EH (cell line): Measurements from ENCODE around the gene BABAM2.
A peak's percentile ranks its signal among the peaks of the same experiment; 100 is the strongest.
"Not testable (repeated sequence)": the region's sequence is repeated elsewhere in the genome, so short reads cannot be mapped to it uniquely, and the experiment has no call there.

Source experiments
- DNase-seq: peaks from one replicate; pipeline ENCODE4 v3.0.0-alpha.2; 2015; ENCODE audit warnings: low read depth

Gene BABAM2

GRCh38 chr2:27878825-27879224 lies 11.7 kb upstream of the BABAM2 start:
- no peak for DNase-seq

GRCh38 chr2:27881815-27882583 lies 8.5 kb upstream of the BABAM2 start:
- peak; percentile 80 for DNase-seq

GRCh38 chr2:27882584-27882922 lies 8.0 kb upstream of the BABAM2 start:
- DNase-seq: not testable (repeated sequence)

- DNase-seq: peak; percentile 59
These were observed 5.9 kb upstream of the BABAM2 start for GRCh38 chr2:27884601-27885000.

- peak; percentile 48 for DNase-seq
These were observed 5.3 kb upstream of the BABAM2 start for GRCh38 chr2:27885234-27885633.

- peak; percentile 75 for DNase-seq
These were observed 4.9 kb upstream of the BABAM2 start for GRCh38 chr2:27885661-27886060.

- DNase-seq: no peak
These were observed 4.2 kb upstream of the BABAM2 start for GRCh38 chr2:27886322-27886721.

- no peak for DNase-seq
These were observed 3.4 kb upstream of the BABAM2 start for GRCh38 chr2:27887111-27887510.

GRCh38 chr2:27887830-27888229 lies 2.7 kb upstream of the BABAM2 start:
- DNase-seq: peak; percentile 41

GRCh38 chr2:27888790-27889189 lies 1.7 kb upstream of the BABAM2 start:
- peak; percentile 90 for DNase-seq

- no peak for DNase-seq
These were observed 769 bp upstream of the BABAM2 start for GRCh38 chr2:27889774-27890145.

GRCh38 chr2:27890924-27891672 lies 569 bp downstream of the BABAM2 start:
- peak; percentile 55 for DNase-seq

GRCh38 chr2:27891673-27892105 lies 1.2 kb downstream of the BABAM2 start:
- DNase-seq: peak; percentile 35

GRCh38 chr2:27893006-27893405 lies 2.5 kb downstream of the BABAM2 start:
- DNase-seq: no peak

- DNase-seq: no peak
These were observed 7.2 kb downstream of the BABAM2 start for GRCh38 chr2:27897717-27898116.

- peak; percentile 48 for DNase-seq
These were observed 10.7 kb downstream of the BABAM2 start for GRCh38 chr2:27901234-27901633.

GRCh38 chr2:27902098-27902497 lies 11.6 kb downstream of the BABAM2 start:
- DNase-seq: peak; percentile 46

- DNase-seq: peak; percentile 13
These were observed 12.5 kb downstream of the BABAM2 start for GRCh38 chr2:27903018-27903417.

- peak; percentile 78 for DNase-seq
These were observed 13.3 kb downstream of the BABAM2 start for GRCh38 chr2:27903649-27904404.

GRCh38 chr2:27904405-27904665 lies 13.8 kb downstream of the BABAM2 start:
- DNase-seq: no peak

GRCh38 chr2:27906074-27906473 lies 15.5 kb downstream of the BABAM2 start:
- DNase-seq: no peak

GRCh38 chr2:27907547-27907946 lies 17.0 kb downstream of the BABAM2 start:
- no peak for DNase-seq

- DNase-seq: no peak
These were observed 19.4 kb downstream of the BABAM2 start for GRCh38 chr2:27909901-27910300.
